Measurements from ENCODE around the gene IL18RAP.

IL18RAP gene

GRCh38 chr2:102418421-102418961 is 4.5 kb upstream of the IL18RAP start:
- no peak for TF ChIP-seq CTCF (IDR thresholded peaks at IDR 0.05; ENCODE audit: low read depth, low read length)
- peak; percentile 25 to 29 for DNase-seq (ENCODE audit: low read depth in 2 of 2)
- no peak overlapping the region for H3K4me3 ChIP-seq (replicated peaks in 1 of 2; ENCODE audit: low read depth in 2 of 2, low read length in 2 of 2)

GRCh38 chr2:102420290-102420689 is 2.7 kb upstream of the IL18RAP start:
- TF ChIP-seq CTCF (IDR thresholded peaks at IDR 0.05; ENCODE audit: low read depth, low read length): no peak
- no peak for DNase-seq (ENCODE audit: low read depth in 2 of 2)
- H3K4me3 ChIP-seq (replicated peaks in 1 of 2; ENCODE audit: low read depth in 2 of 2, low read length in 2 of 2): no peak overlapping the region

GRCh38 chr2:102421890-102422759 is 835 bp upstream of the IL18RAP start:
- no peak for TF ChIP-seq CTCF (IDR thresholded peaks at IDR 0.05; ENCODE audit: low read depth, low read length)
- H3K4me3 ChIP-seq (replicated peaks in 1 of 2; ENCODE audit: low read depth in 2 of 2, low read length in 2 of 2): no peak overlapping the region
- DNase-seq (ENCODE audit: low read depth in 2 of 2): no peak

- no peak for TF ChIP-seq CTCF (IDR thresholded peaks at IDR 0.05; ENCODE audit: low read depth, low read length)
- no peak overlapping the region for H3K4me3 ChIP-seq (replicated peaks in 1 of 2; ENCODE audit: low read depth in 2 of 2, low read length in 2 of 2)
- DNase-seq (ENCODE audit: low read depth in 2 of 2): no peak
Observed at GRCh38 chr2:102423368-102423767, 408 bp downstream of the IL18RAP start.

- no peak overlapping the region for H3K4me3 ChIP-seq (replicated peaks in 1 of 2; ENCODE audit: low read depth in 2 of 2, low read length in 2 of 2)
- no peak for TF ChIP-seq CTCF (IDR thresholded peaks at IDR 0.05; ENCODE audit: low read depth, low read length)
Observed at GRCh38 chr2:102424754-102425153, 1.8 kb downstream of the IL18RAP start.

GRCh38 chr2:102425441-102426132 is 2.6 kb downstream of the IL18RAP start:
- TF ChIP-seq CTCF (IDR thresholded peaks at IDR 0.05; ENCODE audit: low read depth, low read length): no peak
- DNase-seq (ENCODE audit: low read depth in 2 of 2): no peak
- no peak overlapping the region for H3K4me3 ChIP-seq (replicated peaks in 1 of 2; ENCODE audit: low read depth in 2 of 2, low read length in 2 of 2)

More at GRCh38 chr2:102424754-102425153, 1.8 kb downstream of the IL18RAP start:
- no peak for DNase-seq (ENCODE audit: low read depth in 2 of 2)
